HG02610 (cell line): ENCODE results near the gene ADRA2B.
A peak's percentile ranks its signal among the peaks of the same experiment; 100 is the strongest.
"Not testable (repeated sequence)": the region's sequence is repeated elsewhere in the genome, so short reads cannot be mapped to it uniquely, and the experiment has no call there.

Experiments
- ATAC-seq: cut with Tn5 transposase; IDR thresholded peaks from one replicate; pipeline ENCODE4 v1.9.1; 2021; ENCODE audit warnings: mild to moderate bottlenecking, moderate library complexity; ENCODE audit not compliant: unreplicated experiment

Gene ADRA2B

GRCh38 chr2:96116424-96116878 lies at the start of gene ADRA2B:
Gene ADRA2B (minus strand): TSS chr2:96116571. CDS start chr2:96116149, 422 bp downstream.
- ATAC-seq = peak; percentile 35

DNA sequence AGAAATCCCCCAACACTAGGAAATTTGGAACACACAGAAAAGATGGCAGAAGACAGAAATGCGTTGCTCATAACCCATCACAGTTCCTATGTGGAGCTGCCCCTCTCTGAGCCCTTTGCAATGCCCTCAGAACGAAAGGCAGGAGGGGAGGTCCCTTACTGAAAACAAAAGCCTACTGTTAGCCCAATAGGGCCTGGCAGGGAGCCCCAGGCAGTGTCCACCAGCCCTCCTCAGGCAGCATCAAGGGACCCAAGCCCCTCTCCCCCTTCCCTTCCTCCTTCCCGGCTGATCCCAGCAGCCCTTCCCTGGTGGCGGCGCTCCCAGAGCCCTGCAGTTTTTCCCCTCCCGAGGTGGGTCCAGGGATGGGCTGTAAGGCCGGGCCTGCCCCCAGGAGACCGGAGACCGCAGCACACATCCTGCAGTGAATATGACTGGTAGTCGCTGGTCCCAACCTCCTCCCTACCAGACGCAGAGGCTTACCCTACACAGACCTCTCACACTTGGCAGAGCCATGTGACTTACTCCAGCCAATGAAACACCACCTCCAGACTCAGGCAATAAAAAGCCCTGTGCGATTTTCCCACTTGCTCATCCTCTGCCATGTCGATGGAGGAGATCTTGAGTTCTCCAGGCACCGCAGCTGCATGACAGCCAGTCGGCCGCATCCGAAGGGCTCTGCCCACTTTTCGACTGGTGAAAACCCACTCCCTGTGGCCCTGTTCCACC lies 48.3 kb upstream of the ADRA2B start:
- peak; percentile 38 for ATAC-seq

GRCh38 chr2:96163768-96164429 lies 47.5 kb upstream of the ADRA2B start:
- ATAC-seq = peak; percentile 65

GRCh38 chr2:96163415-96163767 lies 47.0 kb upstream of the ADRA2B start:
- no peak for ATAC-seq

GRCh38 chr2:96161898-96162297 lies 45.5 kb upstream of the ADRA2B start:
- ATAC-seq = no peak

GRCh38 chr2:96160366-96160765 lies 44.0 kb upstream of the ADRA2B start:
- ATAC-seq = not testable (repeated sequence)

GRCh38 chr2:96159084-96159830 lies 42.9 kb upstream of the ADRA2B start:
- no peak for ATAC-seq

- ATAC-seq = no peak
These were observed 42.2 kb upstream of the ADRA2B start for GRCh38 chr2:96158554-96158940.

GRCh38 chr2:96157649-96158553 lies 41.5 kb upstream of the ADRA2B start:
- ATAC-seq = peak; percentile 67

DNA sequence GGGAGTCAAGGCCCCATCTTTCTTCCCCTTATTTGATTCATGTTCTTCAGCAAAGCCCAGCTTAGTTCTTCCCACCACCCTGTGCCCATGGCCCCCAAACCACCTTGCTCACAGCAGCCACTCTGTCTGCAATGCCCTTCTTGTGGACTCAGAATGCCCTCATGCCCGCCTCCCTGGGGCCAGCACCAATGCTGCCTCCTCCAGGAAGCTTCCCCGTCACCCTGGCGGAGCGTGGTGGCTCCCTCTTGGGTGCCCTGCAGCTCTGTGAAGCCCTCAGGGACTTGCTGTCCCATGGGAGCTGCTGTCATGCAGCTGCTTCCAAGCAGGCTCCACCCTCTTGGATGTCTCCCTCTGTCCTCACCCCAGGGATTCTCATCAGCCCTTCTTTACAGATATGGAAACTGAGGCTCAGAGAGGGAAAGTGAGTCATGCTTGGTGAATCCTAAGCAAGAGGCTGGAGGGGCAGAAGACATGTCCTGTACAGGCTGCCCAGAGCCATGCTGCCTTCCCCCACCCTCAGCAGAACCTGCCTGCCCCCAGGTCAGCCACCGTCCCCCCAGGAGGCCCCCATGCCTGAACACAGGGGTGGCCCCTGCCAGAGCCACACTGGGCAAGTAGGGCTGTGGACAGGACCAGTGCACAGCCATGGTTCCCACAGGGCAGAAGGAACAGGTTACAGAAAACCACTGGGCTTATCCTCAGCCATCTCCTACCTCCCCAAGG lies 40.7 kb upstream of the ADRA2B start:
- peak; percentile 47 for ATAC-seq

GRCh38 chr2:96156011-96156820 lies 39.8 kb upstream of the ADRA2B start:
- no peak for ATAC-seq

DNA sequence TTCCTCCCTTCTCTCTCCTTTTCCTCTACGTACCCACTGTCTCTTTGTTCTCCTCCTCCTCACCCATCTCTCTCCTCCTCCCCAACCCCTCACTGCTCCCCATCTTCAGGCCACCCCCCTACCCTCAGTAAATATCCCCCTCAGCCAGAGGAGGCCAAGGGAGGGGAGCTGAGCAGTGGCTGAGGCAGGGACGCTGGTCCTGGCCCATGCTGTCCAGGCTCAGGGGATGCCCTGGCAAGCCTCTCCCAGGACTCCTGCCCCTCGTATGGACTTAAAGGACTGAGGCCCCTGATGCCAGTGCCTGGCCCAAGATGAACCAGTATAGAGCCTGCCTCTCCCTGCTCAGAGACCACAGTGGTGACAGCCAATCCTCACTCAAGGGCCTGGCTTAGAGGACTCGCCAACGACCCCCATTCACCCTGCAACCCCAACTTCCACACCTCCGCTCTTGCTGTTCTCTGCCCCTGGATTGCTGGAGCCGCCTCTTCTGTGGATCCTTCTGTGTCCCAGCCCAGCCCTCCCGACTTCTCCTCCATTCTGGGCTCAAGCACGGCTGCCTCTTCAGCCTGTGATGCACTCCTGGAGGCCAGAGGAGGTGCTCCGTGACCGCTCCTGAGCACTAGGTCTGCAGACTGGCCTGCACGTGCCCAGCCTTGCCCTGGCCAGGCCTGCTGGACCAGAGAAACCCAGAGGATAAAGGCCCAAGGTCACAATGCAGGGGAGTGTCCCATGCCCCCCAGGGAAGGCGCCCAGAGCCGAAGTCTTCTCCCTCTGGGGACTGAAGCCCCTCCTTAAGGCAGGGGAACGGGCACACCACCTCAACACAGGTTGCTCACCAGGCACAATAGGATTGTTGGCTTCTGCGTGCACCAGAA lies 38.4 kb upstream of the ADRA2B start:
- ATAC-seq = no peak

- no peak for ATAC-seq
These were observed 37.6 kb upstream of the ADRA2B start for GRCh38 chr2:96153991-96154431.

DNA sequence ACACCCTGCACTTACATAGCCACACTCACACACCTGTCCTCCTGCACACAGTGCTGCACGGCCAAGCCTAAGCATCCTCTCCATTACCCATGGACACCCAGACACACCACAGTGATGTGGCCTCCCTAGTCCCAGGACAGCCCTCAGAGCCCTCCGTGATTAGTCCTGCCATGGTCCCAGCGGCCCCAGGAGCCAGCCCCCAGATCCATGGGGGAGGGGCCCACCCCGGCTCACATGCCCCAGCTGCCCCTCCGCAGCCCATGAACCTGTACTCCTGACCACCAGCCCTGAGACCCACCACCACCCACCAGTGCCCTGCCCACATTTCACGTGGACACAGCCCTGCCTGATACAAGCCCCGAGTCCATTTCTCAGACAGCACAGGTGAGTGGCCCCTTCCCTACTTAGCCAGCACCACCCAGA lies 36.9 kb upstream of the ADRA2B start:
- ATAC-seq = no peak

- ATAC-seq = no peak
These were observed 36.2 kb upstream of the ADRA2B start for GRCh38 chr2:96152304-96153161.

GRCh38 chr2:96151595-96152303 lies 35.4 kb upstream of the ADRA2B start:
- no peak for ATAC-seq
